HG03575 (cell line): ENCODE data around the gene OXCT1.
"Not testable (repeated sequence)": the region's sequence is repeated elsewhere in the genome, so short reads cannot be mapped to it uniquely, and the experiment has no call there.

Experiments
- ATAC-seq: cut with Tn5 transposase; IDR thresholded peaks from one replicate; pipeline ENCODE4 v1.9.1; 2021; ENCODE audit not compliant: unreplicated experiment, insufficient number of reproducible peaks, low FRiP score; ENCODE audit errors: extremely low read depth

The OXCT1 gene

GRCh38 chr5:41876678-41877077 is 6.5 kb upstream of the OXCT1 start:
- ATAC-seq: no peak

GRCh38 chr5:41875121-41875520 is 4.9 kb upstream of the OXCT1 start:
- ATAC-seq: no peak

- no peak for ATAC-seq
Observed at GRCh38 chr5:41874512-41875060, 4.4 kb upstream of the OXCT1 start.

GRCh38 chr5:41871852-41872251 is 1.6 kb upstream of the OXCT1 start:
- ATAC-seq: no peak

- no peak for ATAC-seq
Observed at GRCh38 chr5:41870627-41871048, 413 bp upstream of the OXCT1 start.

- no peak for ATAC-seq
Observed at GRCh38 chr5:41869151-41869723, 988 bp downstream of the OXCT1 start.

GRCh38 chr5:41863871-41864486 is 6.2 kb downstream of the OXCT1 start:
- ATAC-seq: peak; percentile 52

- no peak for ATAC-seq
Observed at GRCh38 chr5:41858890-41859289, 11.3 kb downstream of the OXCT1 start.

- no peak for ATAC-seq
Observed at GRCh38 chr5:41857989-41858388, 12.2 kb downstream of the OXCT1 start.

GRCh38 chr5:41856644-41857491 is 13.4 kb downstream of the OXCT1 start:
- ATAC-seq: peak; percentile 74

- no peak for ATAC-seq
Observed at GRCh38 chr5:41852293-41852692, 17.9 kb downstream of the OXCT1 start.

GRCh38 chr5:41851116-41851515 is 19.1 kb downstream of the OXCT1 start:
- no peak for ATAC-seq

GRCh38 chr5:41848983-41849382 is 21.2 kb downstream of the OXCT1 start:
- ATAC-seq: no peak

GRCh38 chr5:41845751-41846150 is 24.5 kb downstream of the OXCT1 start:
- ATAC-seq: not testable (repeated sequence)

GRCh38 chr5:41844502-41844901 is 25.7 kb downstream of the OXCT1 start:
- ATAC-seq: no peak

- no peak for ATAC-seq
Observed at GRCh38 chr5:41843456-41844370, 26.5 kb downstream of the OXCT1 start.

- ATAC-seq: peak; percentile 83
Observed at GRCh38 chr5:41842777-41843176, 27.4 kb downstream of the OXCT1 start.

- ATAC-seq: no peak
Observed at GRCh38 chr5:41841325-41841724, 28.9 kb downstream of the OXCT1 start.

GRCh38 chr5:41840251-41840650 is 30.0 kb downstream of the OXCT1 start:
- ATAC-seq: no peak
